H9 (cell line): ENCODE data around the gene BZW2. TPM values are rescaled to one million over a fixed set of nuclear protein-coding genes. Genes with fewer than 3 reads are reported as not detected.

Experiments used
- DNase-seq: peaks from one replicate; pipeline ENCODE4 v3.0.0-alpha.2; 2017
- H2AFZ ChIP-seq: one replicate; pipeline ENCODE4 v1.6.1; 2013; ENCODE audit warnings: mild to moderate bottlenecking, low read length, control low read depth, moderate library complexity
- H2AK5ac ChIP-seq: 2 replicates; pipeline ENCODE4 v1.6.1; 2013; ENCODE audit warnings: low read length, control low read depth, mixed read lengths; ENCODE audit not compliant: insufficient read length
- H2BK120ac ChIP-seq: one replicate; pipeline ENCODE4 v1.6.1; 2013; ENCODE audit warnings: low read depth, mild to moderate bottlenecking, low read length, control low read depth, inconsistent platforms; ENCODE audit not compliant: poor library complexity, severe bottlenecking
- H2BK12ac ChIP-seq: 2 replicates; pipeline ENCODE4 v1.6.1; 2013; ENCODE audit warnings: low read length, control low read depth, mixed read lengths, low read depth; ENCODE audit not compliant: insufficient read length
- H2BK15ac ChIP-seq: 2 replicates; pipeline ENCODE4 v1.6.1; 2013; ENCODE audit warnings: low read depth, low read length, control low read depth
- H2BK20ac ChIP-seq: one replicate; pipeline ENCODE4 v1.6.1; 2013; ENCODE audit warnings: low read depth, mild to moderate bottlenecking, low read length, control low read depth, inconsistent platforms; ENCODE audit not compliant: poor library complexity, severe bottlenecking
- H2BK5ac ChIP-seq: 2 replicates; pipeline ENCODE4 v1.6.1; 2013; ENCODE audit warnings: low read length, control low read depth, mixed read lengths; ENCODE audit not compliant: insufficient read length
- H3K14ac ChIP-seq: 2 replicates; pipeline ENCODE4 v1.6.1; 2013; ENCODE audit warnings: low read length, control low read depth; ENCODE audit not compliant: insufficient read depth
- H3K18ac ChIP-seq: 2 replicates; pipeline ENCODE4 v1.6.1; 2013; ENCODE audit warnings: low read depth, mild to moderate bottlenecking, mixed read lengths, low read length, control low read depth; ENCODE audit not compliant: insufficient read length
- H3K23ac ChIP-seq: 2 replicates; pipeline ENCODE4 v1.6.1; 2013; ENCODE audit warnings: low read length, control low read depth, mixed read lengths, low read depth; ENCODE audit not compliant: insufficient read length
- H3K23me2 ChIP-seq: 2 replicates; pipeline ENCODE4 v1.6.1; 2013; ENCODE audit warnings: low read depth, mild to moderate bottlenecking, mixed read lengths, low read length, control low read depth; ENCODE audit not compliant: insufficient read length, poor library complexity, severe bottlenecking
- H3K27ac ChIP-seq: 2 replicates; pipeline ENCODE4 v1.5.1; 2013; ENCODE audit warnings: low read length, control low read depth, mixed read lengths, low read depth; ENCODE audit not compliant: insufficient read length
- H3K27me3 ChIP-seq: 2 replicates; pipeline ENCODE4 v1.6.1; 2013; ENCODE audit warnings: low read length, control low read depth, inconsistent platforms; ENCODE audit not compliant: insufficient read depth
- H3K4ac ChIP-seq: 2 replicates; pipeline ENCODE4 v1.6.1; 2013; ENCODE audit warnings: low read depth, mild to moderate bottlenecking, control low read depth, inconsistent platforms, low read length, moderate library complexity
- H3K4me1 ChIP-seq: 2 replicates; pipeline ENCODE4 v1.6.1; 2013; ENCODE audit warnings: low read length, control low read depth, inconsistent platforms; ENCODE audit not compliant: insufficient read depth
- H3K4me2 ChIP-seq: 2 replicates; pipeline ENCODE4 v1.6.1; 2013; ENCODE audit warnings: low read length, control low read depth, mixed read lengths; ENCODE audit not compliant: insufficient read length, insufficient read depth
- H3K56ac ChIP-seq: 2 replicates; pipeline ENCODE4 v1.6.1; 2013; ENCODE audit warnings: low read depth, mild to moderate bottlenecking, mixed read lengths, low read length, control low read depth; ENCODE audit not compliant: insufficient read length
- H3K79me1 ChIP-seq: 2 replicates; pipeline ENCODE4 v1.6.1; 2013; ENCODE audit warnings: low read depth, mild to moderate bottlenecking, moderate library complexity, low read length, control low read depth, inconsistent platforms; ENCODE audit not compliant: insufficient read depth, poor library complexity, severe bottlenecking
- H3K79me2 ChIP-seq: 2 replicates; pipeline ENCODE4 v1.6.1; 2013; ENCODE audit warnings: low read length, control low read depth, inconsistent platforms; ENCODE audit not compliant: insufficient read depth
- H3K9ac ChIP-seq: 2 replicates; pipeline ENCODE4 v1.6.1; 2013; ENCODE audit warnings: low read length, control low read depth, mixed read lengths; ENCODE audit not compliant: insufficient read length; ENCODE audit errors: extremely low read depth
- H3K9me3 ChIP-seq: one replicate; pipeline ENCODE4 v1.6.1; 2013; ENCODE audit warnings: low read depth, low read length, inconsistent platforms; ENCODE audit not compliant: control insufficient read depth
- H3T11ph ChIP-seq: one replicate; pipeline ENCODE4 v1.6.1; 2013; ENCODE audit warnings: mild to moderate bottlenecking, low read length, control low read depth, inconsistent platforms
- H4K20me1 ChIP-seq: one replicate; pipeline ENCODE4 v1.6.1; 2013; ENCODE audit not compliant: control insufficient read depth, insufficient read length, insufficient read depth
- H4K5ac ChIP-seq: 2 replicates; pipeline ENCODE4 v1.6.1; 2013; ENCODE audit warnings: low read depth, mild to moderate bottlenecking, mixed read lengths, low read length, control low read depth; ENCODE audit not compliant: insufficient read length
- H4K8ac ChIP-seq: replicated peaks from 2 replicates; pipeline ENCODE4 v1.6.1; 2013; ENCODE audit warnings: low read length, control low read depth, mixed read lengths, low read depth; ENCODE audit not compliant: insufficient read length
- H4K91ac ChIP-seq: 2 replicates; pipeline ENCODE4 v1.6.1; 2013; ENCODE audit warnings: low read depth, mild to moderate bottlenecking, moderate library complexity, mixed read lengths, low read length, control low read depth; ENCODE audit not compliant: insufficient read length
- H3K27ac Mint-ChIP-seq, 3 experiments: 2 replicates in 2 of 3; 3 replicates in 1 of 3; pipeline ENCODE4 v1.8.0; 2020 to 2021; ENCODE audit warnings: mixed read lengths in 3 of 3, mild to moderate bottlenecking in 1 of 3, moderate library complexity in 1 of 3
- H3K27me3 Mint-ChIP-seq: 2 replicates; pipeline ENCODE4 v1.8.0; 2021; ENCODE audit warnings: low read depth, mild to moderate bottlenecking, moderate library complexity, mixed read lengths
- H3K36me3 Mint-ChIP-seq, 3 experiments: 2 replicates in 2 of 3; 3 replicates in 1 of 3; pipeline ENCODE4 v1.8.0; 2020 to 2021; ENCODE audit warnings: low read depth in 3 of 3, mixed read lengths in 3 of 3; ENCODE audit not compliant: insufficient read depth in 1 of 3
- H3K4me1 Mint-ChIP-seq, 2 experiments: 2 replicates each; pipeline ENCODE4 v1.8.0; 2020; ENCODE audit warnings: mixed read lengths in 2 of 2
- H3K4me3 Mint-ChIP-seq, 2 experiments: 2 replicates in 1 of 2; 3 replicates in 1 of 2; pipeline ENCODE4 v1.8.0; 2020 to 2021; ENCODE audit warnings: mild to moderate bottlenecking in 2 of 2, mixed read lengths in 2 of 2, moderate library complexity in 1 of 2
- H3K9me3 Mint-ChIP-seq, 2 experiments: 2 replicates in 1 of 2; 3 replicates in 1 of 2; pipeline ENCODE4 v1.8.0; 2020; ENCODE audit warnings: mild to moderate bottlenecking in 2 of 2, mixed read lengths in 2 of 2, moderate library complexity in 1 of 2
- WGBS: extraction: QIAGEN DNeasy Blood & Tissue Kit; methylation state at CpG from one replicate; pipeline ENCODE4 v1.1.7; 2013; ENCODE audit warnings: missing lambda C conversion rate, low lambda C conversion rate, mixed read lengths; ENCODE audit not compliant: insufficient read length; ENCODE audit errors: extremely low coverage; 5-methylcytosine and 5-hydroxymethylcytosine counted together
- total RNA-seq: library from RNA; stranded (reverse); gene quantifications from 2 replicates; pipeline ENCODE4 v1.2.1, GENCODE V29; 2021
- TF ChIP-seq, protein P1 (sequence below): fragments of 200-600 bp; sonication (generic); conservative IDR thresholded peaks from 3 replicates; pipeline ENCODE4 v1.8.0; 2021; ENCODE audit warnings: antibody characterized with exemption, mild to moderate bottlenecking

Gene BZW2
- total RNA-seq, 1 experiment from 2014 or later, result 64.6 TPM

- no peak overlapping the region for H3K27ac Mint-ChIP-seq
- WGBS, result no CpG with 5 or more reads among the region's 1 CpG
- no peaks in the 10 kb centered on the region; a peak in 3 of 7 replicates for H3K36me3 Mint-ChIP-seq
Observed at GRCh38 chr7:16636555-16637101, 9.4 kb upstream of the BZW2 start.

More at GRCh38 chr7:16636555-16637101, 9.4 kb upstream of the BZW2 start:
- H2BK120ac ChIP-seq, result no peak overlapping the region
- no peaks in the 10 kb centered on the region for H3K27me3 ChIP-seq
- H3K9me3 Mint-ChIP-seq, result no peaks in the 10 kb centered on the region
- no peak overlapping the region for H2AK5ac ChIP-seq
- H3K9ac ChIP-seq, result no peak overlapping the region
- H3K23ac ChIP-seq, result no peak overlapping the region
- no peak overlapping the region for H2BK12ac ChIP-seq
- H3K4me1 Mint-ChIP-seq, result peaks cover 22 to 24% of the 10 kb centered on the region in 2 experiments
- DNase-seq, result no peak
- no peaks in the 10 kb centered on the region for H4K20me1 ChIP-seq
- H2BK5ac ChIP-seq, result no peak overlapping the region
- H3K9me3 ChIP-seq, result no peaks in the 10 kb centered on the region
- H2AFZ ChIP-seq, result no peak overlapping the region
- no peak overlapping the region for H4K91ac ChIP-seq
- no peaks in the 10 kb centered on the region for H3K79me1 ChIP-seq
- no peak overlapping the region for H3K14ac ChIP-seq
- H3K23me2 ChIP-seq, result no peaks in the 10 kb centered on the region
- no peak overlapping the region for H3K4ac ChIP-seq
- no peak overlapping the region for H2BK15ac ChIP-seq
- H4K8ac ChIP-seq, result no peak overlapping the region
- no peak overlapping the region for H2BK20ac ChIP-seq
- H3T11ph ChIP-seq, result no peak overlapping the region
- no peaks in the 10 kb centered on the region for H3K79me2 ChIP-seq
- H4K5ac ChIP-seq, result no peak overlapping the region
- no peak overlapping the region for H3K4me3 Mint-ChIP-seq
- no peak overlapping the region for H3K27ac ChIP-seq
- no peaks in the 10 kb centered on the region for H3K27me3 Mint-ChIP-seq
- no peaks in the 10 kb centered on the region for H3K4me1 ChIP-seq
- TF ChIP-seq, protein P1, sequence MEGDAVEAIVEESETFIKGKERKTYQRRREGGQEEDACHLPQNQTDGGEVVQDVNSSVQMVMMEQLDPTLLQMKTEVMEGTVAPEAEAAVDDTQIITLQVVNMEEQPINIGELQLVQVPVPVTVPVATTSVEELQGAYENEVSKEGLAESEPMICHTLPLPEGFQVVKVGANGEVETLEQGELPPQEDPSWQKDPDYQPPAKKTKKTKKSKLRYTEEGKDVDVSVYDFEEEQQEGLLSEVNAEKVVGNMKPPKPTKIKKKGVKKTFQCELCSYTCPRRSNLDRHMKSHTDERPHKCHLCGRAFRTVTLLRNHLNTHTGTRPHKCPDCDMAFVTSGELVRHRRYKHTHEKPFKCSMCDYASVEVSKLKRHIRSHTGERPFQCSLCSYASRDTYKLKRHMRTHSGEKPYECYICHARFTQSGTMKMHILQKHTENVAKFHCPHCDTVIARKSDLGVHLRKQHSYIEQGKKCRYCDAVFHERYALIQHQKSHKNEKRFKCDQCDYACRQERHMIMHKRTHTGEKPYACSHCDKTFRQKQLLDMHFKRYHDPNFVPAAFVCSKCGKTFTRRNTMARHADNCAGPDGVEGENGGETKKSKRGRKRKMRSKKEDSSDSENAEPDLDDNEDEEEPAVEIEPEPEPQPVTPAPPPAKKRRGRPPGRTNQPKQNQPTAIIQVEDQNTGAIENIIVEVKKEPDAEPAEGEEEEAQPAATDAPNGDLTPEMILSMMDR, result no peak
- H3K56ac ChIP-seq, result no peak overlapping the region
- no peak overlapping the region for H3K18ac ChIP-seq
- no peak overlapping the region for H3K4me2 ChIP-seq
